DOHH2 (cell line): ENCODE results near the gene TSKU.

Source experiments
- H3F3A ChIP-seq: fragments of 200-600 bp; sonication (generic), shearing (Covaris generic); 2 replicates; pipeline ENCODE4 v1.6.0; 2016; ENCODE audit warnings: antibody characterized with exemption, mild to moderate bottlenecking; ENCODE audit not compliant: control insufficient read depth, insufficient read depth
- H3K27ac ChIP-seq: fragments of 200-600 bp; sonication (generic); 2 replicates; pipeline ENCODE4 v1.5.1; 2014; ENCODE audit warnings: low read depth, mild to moderate bottlenecking, low read length, moderate library complexity
- H3K27me3 ChIP-seq: fragments of 200-600 bp; sonication (generic); 2 replicates; pipeline ENCODE4 v1.6.1; 2014; ENCODE audit warnings: mild to moderate bottlenecking, low read length, mixed read lengths; ENCODE audit not compliant: control insufficient read depth
- H3K36me3 ChIP-seq: fragments of 200-600 bp; sonication (generic); 2 replicates; pipeline ENCODE4 v1.6.1; 2014; ENCODE audit warnings: mild to moderate bottlenecking, low read length, moderate library complexity, mixed read lengths; ENCODE audit not compliant: control insufficient read depth
- H3K4me1 ChIP-seq: fragments of 200-600 bp; sonication (generic); 2 replicates; pipeline ENCODE4 v1.6.1; 2014; ENCODE audit warnings: mild to moderate bottlenecking, low read length, mixed read lengths; ENCODE audit not compliant: control insufficient read depth
- H3K4me2 ChIP-seq: fragments of 200-600 bp; sonication (generic); 2 replicates; pipeline ENCODE4 v1.6.0; 2014; ENCODE audit warnings: mild to moderate bottlenecking, low read length, moderate library complexity
- H3K4me3 ChIP-seq: fragments of 200-600 bp; sonication (generic); 2 replicates; pipeline ENCODE4 v1.5.1; 2014; ENCODE audit warnings: mild to moderate bottlenecking, low read length, mixed read lengths
- H3K79me2 ChIP-seq: fragments of 200-600 bp; sonication (generic); 2 replicates; pipeline ENCODE4 v1.6.1; 2014; ENCODE audit warnings: mild to moderate bottlenecking, low read length, mixed read lengths; ENCODE audit not compliant: control insufficient read depth
- H3K9me2 ChIP-seq: fragments of 200-600 bp; sonication (generic); replicated peaks from 2 replicates; pipeline ENCODE4 v1.6.1; 2014; ENCODE audit warnings: mild to moderate bottlenecking, low read length, mixed read lengths; ENCODE audit not compliant: control insufficient read depth
- H3K9me3 ChIP-seq: fragments of 200-600 bp; sonication (generic); 2 replicates; pipeline ENCODE4 v1.6.1; 2014; ENCODE audit warnings: antibody characterized with exemption, low read length, mixed read lengths; ENCODE audit not compliant: control insufficient read depth, insufficient read depth
- H4K20me1 ChIP-seq: fragments of 200-600 bp; sonication (generic); 2 replicates; pipeline ENCODE4 v1.6.0; 2014; ENCODE audit warnings: low read depth, mild to moderate bottlenecking, antibody characterized with exemption, low read length, moderate library complexity; ENCODE audit not compliant: control insufficient read depth, insufficient read depth
- EZH2phosphoT487 ChIP-seq: fragments of 200-600 bp; sonication (generic); IDR thresholded peaks from 2 replicates; pipeline ENCODE4 v1.6.1; 2017; ENCODE audit warnings: borderline replicate concordance, mild to moderate bottlenecking, antibody characterized with exemption, low read length, moderate library complexity, mixed read lengths
- TF ChIP-seq, protein P1 (sequence below): fragments of 200-600 bp; sonication (generic); IDR thresholded peaks from one replicate; pipeline ENCODE4 v1.5.1; 2014; ENCODE audit warnings: antibody characterized with exemption, mild to moderate bottlenecking, low read depth, low read length; ENCODE audit not compliant: poor library complexity, severe bottlenecking

Gene TSKU

DNA sequence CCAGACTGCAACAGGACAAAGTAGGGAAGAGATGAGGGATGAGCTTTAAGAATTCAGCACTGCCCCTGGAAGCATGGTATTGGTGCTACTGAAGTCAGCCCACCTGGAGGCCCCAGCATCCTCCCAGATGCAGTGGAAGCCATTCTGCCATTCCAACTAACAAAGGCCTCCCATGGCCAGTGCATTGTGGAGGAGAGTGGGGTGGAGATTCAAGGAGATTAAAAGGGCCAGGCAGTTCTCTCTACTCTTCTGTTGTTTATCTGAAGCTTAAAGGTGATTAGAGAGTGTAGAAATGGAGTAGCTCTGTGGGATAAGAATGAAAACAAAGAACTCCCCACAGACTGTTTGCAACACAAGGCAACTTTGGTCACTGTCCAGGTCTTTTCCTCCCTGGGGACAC, 24.1 kb upstream of the TSKU start:
- no peak overlapping the region for H3K27ac ChIP-seq
- H3K4me2 ChIP-seq, result no peak overlapping the region
- H3K79me2 ChIP-seq, result no peaks in the 10 kb centered on the region
- no peaks in the 10 kb centered on the region for H3K9me2 ChIP-seq
- no peaks in the 10 kb centered on the region for H3K4me1 ChIP-seq
- no peak for TF ChIP-seq EZH2phosphoT487
- TF ChIP-seq, protein P1, sequence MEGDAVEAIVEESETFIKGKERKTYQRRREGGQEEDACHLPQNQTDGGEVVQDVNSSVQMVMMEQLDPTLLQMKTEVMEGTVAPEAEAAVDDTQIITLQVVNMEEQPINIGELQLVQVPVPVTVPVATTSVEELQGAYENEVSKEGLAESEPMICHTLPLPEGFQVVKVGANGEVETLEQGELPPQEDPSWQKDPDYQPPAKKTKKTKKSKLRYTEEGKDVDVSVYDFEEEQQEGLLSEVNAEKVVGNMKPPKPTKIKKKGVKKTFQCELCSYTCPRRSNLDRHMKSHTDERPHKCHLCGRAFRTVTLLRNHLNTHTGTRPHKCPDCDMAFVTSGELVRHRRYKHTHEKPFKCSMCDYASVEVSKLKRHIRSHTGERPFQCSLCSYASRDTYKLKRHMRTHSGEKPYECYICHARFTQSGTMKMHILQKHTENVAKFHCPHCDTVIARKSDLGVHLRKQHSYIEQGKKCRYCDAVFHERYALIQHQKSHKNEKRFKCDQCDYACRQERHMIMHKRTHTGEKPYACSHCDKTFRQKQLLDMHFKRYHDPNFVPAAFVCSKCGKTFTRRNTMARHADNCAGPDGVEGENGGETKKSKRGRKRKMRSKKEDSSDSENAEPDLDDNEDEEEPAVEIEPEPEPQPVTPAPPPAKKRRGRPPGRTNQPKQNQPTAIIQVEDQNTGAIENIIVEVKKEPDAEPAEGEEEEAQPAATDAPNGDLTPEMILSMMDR, result no peak
- H3K36me3 ChIP-seq, result no peaks in the 10 kb centered on the region
- no peak overlapping the region for H3K4me3 ChIP-seq
- H4K20me1 ChIP-seq, result no peaks in the 10 kb centered on the region
- no peaks in the 10 kb centered on the region for H3F3A ChIP-seq
- no peaks in the 10 kb centered on the region for H3K9me3 ChIP-seq
- peaks cover 18% of the 10 kb centered on the region for H3K27me3 ChIP-seq

DNA sequence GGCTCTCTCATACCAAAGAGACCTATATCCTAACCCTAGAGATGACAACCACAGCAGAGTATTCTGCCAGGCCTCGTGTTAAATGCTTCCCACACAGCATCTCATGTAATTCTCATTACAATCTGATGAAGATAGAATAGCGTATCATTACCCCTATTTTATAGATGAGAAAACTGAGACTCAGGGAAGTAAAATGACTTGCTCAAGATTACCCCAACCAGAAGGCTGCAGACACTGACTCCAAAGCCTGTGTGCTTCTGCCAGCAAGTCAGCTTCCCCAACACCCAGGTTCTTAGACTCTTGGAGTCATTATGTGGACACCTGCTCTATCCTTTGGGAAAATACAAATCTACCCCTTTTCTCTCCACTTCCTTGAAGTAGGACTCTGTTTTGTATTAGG, 23.6 kb upstream of the TSKU start:
- H3K4me3 ChIP-seq, result no peak overlapping the region
- no peak overlapping the region for H3K4me2 ChIP-seq
- TF ChIP-seq, protein P1, result no peak
- no peak for TF ChIP-seq EZH2phosphoT487
- H3K27me3 ChIP-seq, result peaks cover 18% of the 10 kb centered on the region
- no peaks in the 10 kb centered on the region for H3K4me1 ChIP-seq
- no peaks in the 10 kb centered on the region for H3K36me3 ChIP-seq
- H3F3A ChIP-seq, result no peaks in the 10 kb centered on the region
- no peak overlapping the region for H3K27ac ChIP-seq
- H4K20me1 ChIP-seq, result no peaks in the 10 kb centered on the region
- no peaks in the 10 kb centered on the region for H3K9me2 ChIP-seq
- H3K9me3 ChIP-seq, result no peaks in the 10 kb centered on the region
- no peaks in the 10 kb centered on the region for H3K79me2 ChIP-seq

DNA sequence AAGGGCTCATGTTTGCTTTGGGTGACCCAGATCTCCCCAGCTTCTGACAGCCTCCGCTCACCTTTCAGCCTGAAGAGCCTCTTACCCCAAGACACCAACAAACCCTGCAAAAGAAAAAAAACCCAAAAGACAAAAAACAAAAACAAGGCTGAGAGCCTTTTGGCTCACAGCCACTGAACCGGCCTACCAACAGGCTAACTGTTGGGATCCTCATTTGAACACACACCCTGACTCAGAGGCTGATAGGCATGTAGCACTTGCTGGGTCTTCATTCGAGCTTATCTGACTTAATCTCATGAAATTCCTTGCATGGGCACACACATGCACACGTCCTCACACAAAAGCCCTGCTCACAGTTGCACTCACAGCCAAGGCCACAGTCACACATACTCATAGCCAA, 22.9 kb upstream of the TSKU start:
- Histone ChIP-seq H3K4me3 (no peak overlapping the region), H3K9me3 (no peaks in the 10 kb centered on the region)

More for the DNA sequence above, 22.9 kb upstream of the TSKU start:
- H3F3A ChIP-seq, result no peaks in the 10 kb centered on the region
- H3K9me2 ChIP-seq, result no peaks in the 10 kb centered on the region
- no peak for TF ChIP-seq EZH2phosphoT487
- TF ChIP-seq, protein P1, result no peak
- no peaks in the 10 kb centered on the region for H3K36me3 ChIP-seq
- no peak overlapping the region for H3K4me2 ChIP-seq
- no peaks in the 10 kb centered on the region for H4K20me1 ChIP-seq
- H3K4me1 ChIP-seq, result no peaks in the 10 kb centered on the region
- H3K27me3 ChIP-seq, result peaks cover 18% of the 10 kb centered on the region
- no peak overlapping the region for H3K27ac ChIP-seq
- no peaks in the 10 kb centered on the region for H3K79me2 ChIP-seq
